HG03575 (cell line): Measurements from ENCODE around the gene HUS1B.
A peak's percentile ranks its signal among the peaks of the same experiment; 100 is the strongest.
"Not testable (repeated sequence)": the region's sequence is repeated elsewhere in the genome, so short reads cannot be mapped to it uniquely, and the experiment has no call there.

ENCODE experiments used
- ATAC-seq: cut with Tn5 transposase; IDR thresholded peaks from one replicate; pipeline ENCODE4 v1.9.1; 2021; ENCODE audit not compliant: unreplicated experiment, insufficient number of reproducible peaks, low FRiP score; ENCODE audit errors: extremely low read depth

Gene HUS1B

GRCh38 chr6:656460-657252 lies at the start of gene HUS1B:
TSS of gene HUS1B (minus strand) at chr6:657100. CDS start at chr6:656944, 156 bp downstream.
- ATAC-seq = no peak

GRCh38 chr6:706146-706545 lies 49.2 kb upstream of the HUS1B start:
- no peak for ATAC-seq

GRCh38 chr6:705047-705446 lies 48.1 kb upstream of the HUS1B start:
- no peak for ATAC-seq

- ATAC-seq = no peak
Observed at GRCh38 chr6:704046-704445, 47.1 kb upstream of the HUS1B start.

- no peak for ATAC-seq
Observed at GRCh38 chr6:703552-703951, 46.7 kb upstream of the HUS1B start.

- ATAC-seq = no peak
Observed at GRCh38 chr6:701700-702479, 45.0 kb upstream of the HUS1B start.

GRCh38 chr6:701215-701614 lies 44.3 kb upstream of the HUS1B start:
- no peak for ATAC-seq

GRCh38 chr6:700490-700889 lies 43.6 kb upstream of the HUS1B start:
- no peak for ATAC-seq

- ATAC-seq = no peak
Observed at GRCh38 chr6:699319-699718, 42.4 kb upstream of the HUS1B start.

- not testable (repeated sequence) for ATAC-seq
Observed at GRCh38 chr6:694431-695126, 37.7 kb upstream of the HUS1B start.

- no peak for ATAC-seq
Observed at GRCh38 chr6:693723-694009, 36.8 kb upstream of the HUS1B start.

- ATAC-seq = peak; percentile 67
Observed at GRCh38 chr6:692858-693722, 36.2 kb upstream of the HUS1B start, which contains the start of gene EXOC2. TSS of gene EXOC2 (minus strand) at chr6:693139. CDS start at chr6:637818, 55,321 bp downstream.

- ATAC-seq = peak; percentile 28
Observed at GRCh38 chr6:692356-692851, 35.5 kb upstream of the HUS1B start.

- no peak for ATAC-seq
Observed at GRCh38 chr6:689223-689622, 32.3 kb upstream of the HUS1B start.

- no peak for ATAC-seq
Observed at GRCh38 chr6:686497-686896, 29.6 kb upstream of the HUS1B start.

- peak; percentile 45 for ATAC-seq
Observed at GRCh38 chr6:684831-685636, 28.1 kb upstream of the HUS1B start.

- no peak for ATAC-seq
Observed at GRCh38 chr6:683742-684440, 27.0 kb upstream of the HUS1B start.
